Thoracic aorta (tissue), 2 donors: Measurements from ENCODE around the gene LRP1B. TPM values are rescaled to one million over a fixed set of nuclear protein-coding genes. Genes with fewer than 3 reads are reported as not detected.

Experiments used
- ATAC-seq: fragments of 150-250 bp; one replicate; pipeline ENCODE4 v1.8.0; 2017; ENCODE audit warnings: low read depth; ENCODE audit not compliant: insufficient number of reproducible peaks, low FRiP score
- DNase-seq: peaks from one replicate; pipeline ENCODE4 v3.0.0-alpha.2; 2020; ENCODE audit warnings: low spot score
- H3K27ac ChIP-seq, 2 donors: fragments of 200-600 bp; sonication (generic); 1 replicate in 1 of 2; 2 replicates in 1 of 2; pipeline ENCODE4 v1.5.1; 2016; ENCODE audit warnings: mild to moderate bottlenecking in 2 of 2, moderate library complexity in 2 of 2
- H3K27me3 ChIP-seq: fragments of 200-600 bp; sonication (generic); replicated peaks from 2 replicates; pipeline ENCODE4 v1.6.0; 2016; ENCODE audit warnings: mild to moderate bottlenecking; ENCODE audit not compliant: insufficient read depth
- H3K36me3 ChIP-seq: fragments of 200-600 bp; sonication (generic); one replicate; pipeline ENCODE4 v1.5.1; 2016
- H3K4me1 ChIP-seq, 2 donors: fragments of 200-600 bp; sonication (generic); 1 replicate in 1 of 2; 2 replicates in 1 of 2; pipeline versions ENCODE4 v1.5.1 to v1.6.0; 2016; ENCODE audit warnings: low read depth in 2 of 2, mild to moderate bottlenecking in 1 of 2; ENCODE audit not compliant: control insufficient read depth in 1 of 2
- H3K4me3 ChIP-seq: fragments of 200-600 bp; sonication (generic); 2 replicates; pipeline ENCODE4 v1.5.1; 2016; ENCODE audit warnings: mild to moderate bottlenecking
- H3K9me3 ChIP-seq: fragments of 200-600 bp; sonication (generic); 2 replicates; pipeline ENCODE4 v1.5.1; 2016
- total RNA-seq, 2 donors: library from RNA; depleted of rRNA; stranded (reverse); fragments of >200 nt; gene quantifications; one replicate each; pipeline versions ENCODE4 v1.1.0 to v1.2.3, GENCODE V29; 2016
- TF ChIP-seq, protein P1 (sequence below): fragments of 200-600 bp; sonication (generic); IDR thresholded peaks from one replicate; pipeline ENCODE4 v1.5.1; 2019; ENCODE audit warnings: antibody characterized with exemption

Gene LRP1B
- total RNA-seq, 2 donors from 2014 or later: 0.27 to 0.28 TPM

DNA sequence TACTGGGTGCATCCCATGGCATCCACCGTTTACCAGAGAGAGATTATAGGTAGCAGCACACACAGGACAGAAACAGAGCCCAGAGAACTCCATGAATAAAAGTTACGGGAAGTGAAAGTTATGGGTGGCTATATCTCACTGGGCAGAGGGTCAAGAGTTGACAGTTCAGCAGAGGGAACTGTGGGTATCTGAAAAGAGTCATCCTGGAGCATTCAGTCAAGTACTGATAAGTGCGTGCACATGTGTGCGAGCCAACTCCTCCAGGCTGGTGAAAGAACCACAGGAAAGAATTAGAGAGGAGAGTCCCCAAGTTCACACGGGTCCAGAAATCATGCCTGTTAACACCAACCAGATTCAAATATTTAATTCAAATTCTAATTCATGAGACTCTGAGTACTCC is 1588.2 kb downstream of the LRP1B start:
- Histone ChIP-seq H3K4me1 (no peaks in the 10 kb centered on the region), H3K27ac (no peak overlapping the region), H3K36me3 (no peaks in the 10 kb centered on the region), H3K9me3 (no peaks in the 10 kb centered on the region), H3K4me3 (no peak overlapping the region), H3K27me3 (no peaks in the 10 kb centered on the region)
- DNase-seq (no peak), ATAC-seq (no peak)
- TF ChIP-seq, protein P1, sequence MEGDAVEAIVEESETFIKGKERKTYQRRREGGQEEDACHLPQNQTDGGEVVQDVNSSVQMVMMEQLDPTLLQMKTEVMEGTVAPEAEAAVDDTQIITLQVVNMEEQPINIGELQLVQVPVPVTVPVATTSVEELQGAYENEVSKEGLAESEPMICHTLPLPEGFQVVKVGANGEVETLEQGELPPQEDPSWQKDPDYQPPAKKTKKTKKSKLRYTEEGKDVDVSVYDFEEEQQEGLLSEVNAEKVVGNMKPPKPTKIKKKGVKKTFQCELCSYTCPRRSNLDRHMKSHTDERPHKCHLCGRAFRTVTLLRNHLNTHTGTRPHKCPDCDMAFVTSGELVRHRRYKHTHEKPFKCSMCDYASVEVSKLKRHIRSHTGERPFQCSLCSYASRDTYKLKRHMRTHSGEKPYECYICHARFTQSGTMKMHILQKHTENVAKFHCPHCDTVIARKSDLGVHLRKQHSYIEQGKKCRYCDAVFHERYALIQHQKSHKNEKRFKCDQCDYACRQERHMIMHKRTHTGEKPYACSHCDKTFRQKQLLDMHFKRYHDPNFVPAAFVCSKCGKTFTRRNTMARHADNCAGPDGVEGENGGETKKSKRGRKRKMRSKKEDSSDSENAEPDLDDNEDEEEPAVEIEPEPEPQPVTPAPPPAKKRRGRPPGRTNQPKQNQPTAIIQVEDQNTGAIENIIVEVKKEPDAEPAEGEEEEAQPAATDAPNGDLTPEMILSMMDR: no peak

DNA sequence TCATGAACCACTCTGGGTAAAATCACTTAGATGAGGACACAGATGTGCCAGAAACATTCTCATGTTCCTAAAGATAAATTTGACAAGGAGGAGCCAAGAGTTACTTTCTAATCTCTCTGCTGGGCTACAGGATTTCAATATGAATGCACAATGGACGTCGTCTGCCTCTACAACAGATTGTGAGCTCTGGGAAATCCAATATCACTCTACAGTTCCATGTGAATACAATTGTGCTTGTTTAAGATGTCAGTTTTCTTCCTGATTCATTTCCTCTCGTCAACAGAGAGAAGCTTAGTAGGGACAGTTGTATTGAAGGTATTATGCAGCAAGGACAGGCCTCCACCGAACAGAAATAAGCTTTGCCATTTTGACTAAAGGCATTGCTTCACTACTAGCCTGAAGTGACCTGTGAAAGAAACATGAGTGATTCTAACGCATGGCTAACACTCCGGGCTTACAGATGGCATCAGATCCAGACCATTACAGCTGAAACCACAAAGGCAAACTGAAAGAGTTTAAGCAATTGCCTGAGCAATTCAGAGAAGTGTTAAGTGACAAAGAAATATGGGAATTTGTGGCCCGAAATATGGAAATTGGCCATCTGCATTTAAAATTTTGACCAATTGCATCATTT is 1591.5 kb downstream of the LRP1B start:
- no peaks in the 10 kb centered on the region for H3K4me1 ChIP-seq
- no peaks in the 10 kb centered on the region for H3K36me3 ChIP-seq
- H3K4me3 ChIP-seq: no peak overlapping the region
- H3K9me3 ChIP-seq: no peaks in the 10 kb centered on the region
- TF ChIP-seq, protein P1: no peak
- no peak overlapping the region for H3K27ac ChIP-seq
- H3K27me3 ChIP-seq: no peaks in the 10 kb centered on the region
- no peak for ATAC-seq
- no peak for DNase-seq

DNA sequence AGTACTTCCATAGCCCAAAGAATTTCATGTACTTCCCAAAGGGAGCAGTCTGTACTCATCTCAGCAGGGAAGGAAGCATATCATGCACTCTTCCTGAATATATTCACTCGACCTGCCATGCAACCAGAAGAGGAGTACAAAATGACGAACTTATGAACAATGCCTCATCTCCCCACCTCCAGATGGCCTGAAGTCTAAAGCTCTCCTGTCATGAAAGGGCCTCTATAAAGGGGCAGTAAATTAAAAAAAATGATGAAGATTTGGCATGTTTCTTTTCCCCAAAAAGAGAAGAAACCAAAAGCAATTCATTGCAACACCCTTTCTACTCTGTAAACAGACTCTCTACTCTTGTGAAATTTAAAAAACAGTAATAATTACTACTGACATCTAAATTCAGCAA is 1601.1 kb downstream of the LRP1B start:
- Histone ChIP-seq H3K4me3 (no peak overlapping the region), H3K4me1 (no peaks in the 10 kb centered on the region), H3K27me3 (no peaks in the 10 kb centered on the region), H3K9me3 (no peaks in the 10 kb centered on the region), H3K36me3 (no peaks in the 10 kb centered on the region), H3K27ac (no peak overlapping the region)
- DNase-seq (no peak), ATAC-seq (no peak)
- TF ChIP-seq, protein P1: no peak

DNA sequence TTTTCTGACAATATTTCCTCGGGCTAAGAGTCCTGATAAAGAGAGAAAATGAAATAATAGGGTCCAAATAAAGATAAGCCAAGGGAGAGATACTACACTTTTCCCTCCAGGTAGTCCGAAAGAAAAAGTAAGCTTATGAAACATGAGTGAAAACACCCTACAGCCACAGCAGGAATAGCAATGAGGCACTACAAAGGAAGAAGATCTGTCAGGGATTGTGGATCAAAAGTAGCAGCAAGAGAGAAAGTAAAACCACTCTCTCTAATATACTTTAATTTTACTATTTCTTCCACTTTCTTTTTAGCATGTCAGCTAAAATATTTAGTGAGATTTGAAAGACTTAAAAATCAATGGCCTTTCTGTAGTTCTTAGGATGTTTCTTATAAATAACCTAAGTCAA is 1601.8 kb downstream of the LRP1B start:
- no peaks in the 10 kb centered on the region for H3K36me3 ChIP-seq
- no peaks in the 10 kb centered on the region for H3K27me3 ChIP-seq
- DNase-seq (no peak), ATAC-seq (no peak)
- H3K4me1 ChIP-seq: no peaks in the 10 kb centered on the region
- no peaks in the 10 kb centered on the region for H3K9me3 ChIP-seq
- H3K4me3 ChIP-seq: no peak overlapping the region
- H3K27ac ChIP-seq: no peak overlapping the region
- TF ChIP-seq, protein P1: no peak

DNA sequence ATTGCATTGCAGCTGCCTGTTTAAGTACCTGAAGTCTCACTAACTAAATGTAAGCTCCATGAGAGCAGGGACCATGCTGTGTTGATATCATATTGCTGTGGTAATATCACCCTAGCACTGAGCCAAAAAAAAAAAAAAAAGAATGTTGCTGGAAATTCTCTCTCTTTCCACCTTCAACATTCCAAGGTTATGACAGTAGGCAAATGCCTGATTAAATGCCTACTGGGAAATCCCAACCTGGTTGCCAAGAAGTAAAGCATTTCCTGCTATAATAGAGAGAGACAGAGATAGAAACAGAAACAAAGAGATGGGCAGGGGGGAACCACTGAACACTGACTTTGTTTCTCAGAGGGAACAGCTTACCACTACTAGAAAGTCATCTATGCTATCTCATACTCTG is 1604.2 kb downstream of the LRP1B start:
- ATAC-seq: no peak
- Histone ChIP-seq H3K36me3 (no peaks in the 10 kb centered on the region), H3K4me1 (no peaks in the 10 kb centered on the region), H3K4me3 (no peak overlapping the region), H3K27ac (no peak overlapping the region), H3K9me3 (no peaks in the 10 kb centered on the region), H3K27me3 (no peaks in the 10 kb centered on the region)
- no peak for DNase-seq
- TF ChIP-seq, protein P1: no peak
